ENCODE results near the gene TRRAP. TPM values are rescaled to one million over a fixed set of nuclear protein-coding genes. Genes with fewer than 3 reads are reported as not detected.

The TRRAP gene
- total and polyA plus RNA-seq, 2 of the 8 experiments (the other 6 are each of a cell fraction or from before 2014, with no cell fraction given) = 21.7 to 48.6 TPM

DNA sequence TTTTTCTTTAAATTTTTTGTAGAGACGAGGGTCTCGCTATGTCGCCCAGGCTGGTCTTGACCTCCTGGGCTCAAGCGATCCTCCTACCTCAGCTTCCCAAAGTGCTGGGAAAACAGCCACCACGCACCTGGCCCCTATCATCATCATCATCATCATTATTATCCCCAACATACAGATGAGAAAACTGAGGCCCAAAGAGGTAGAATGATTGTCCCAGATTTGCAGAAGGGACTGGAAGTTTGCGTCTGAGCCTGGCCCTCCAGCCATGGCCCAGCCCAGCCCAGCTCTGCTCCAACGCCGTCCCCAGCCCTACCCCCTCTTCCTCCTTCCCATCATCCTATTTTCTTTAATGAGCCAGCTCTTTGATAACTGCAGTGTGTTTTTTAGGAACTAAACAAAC is 43.4 kb upstream of the TRRAP start (continued):
- no peak for TF ChIP-seq SAP30 (IDR thresholded peaks at IDR 0.05; ENCODE audit: insufficient read depth, insufficient replicate concordance, low read length)
- TF ChIP-seq TAF7 (optimal IDR thresholded peaks at IDR 0.05; ENCODE audit: borderline replicate concordance, low read depth, low read length) = no peak

Data from H1 (cell line).